ENCODE data around the gene C14orf132. TPM values are rescaled to one million over a fixed set of nuclear protein-coding genes. Genes with fewer than 3 reads are reported as not detected.
"Not testable (repeated sequence)": the region's sequence is repeated elsewhere in the genome, so short reads cannot be mapped to it uniquely, and the experiment has no call there.

The C14orf132 gene
- total and polyA plus RNA-seq, 2 donors (not counting 1 experiment from before 2014, with no cell fraction given) = 0.30 to 0.85 TPM

DNA sequence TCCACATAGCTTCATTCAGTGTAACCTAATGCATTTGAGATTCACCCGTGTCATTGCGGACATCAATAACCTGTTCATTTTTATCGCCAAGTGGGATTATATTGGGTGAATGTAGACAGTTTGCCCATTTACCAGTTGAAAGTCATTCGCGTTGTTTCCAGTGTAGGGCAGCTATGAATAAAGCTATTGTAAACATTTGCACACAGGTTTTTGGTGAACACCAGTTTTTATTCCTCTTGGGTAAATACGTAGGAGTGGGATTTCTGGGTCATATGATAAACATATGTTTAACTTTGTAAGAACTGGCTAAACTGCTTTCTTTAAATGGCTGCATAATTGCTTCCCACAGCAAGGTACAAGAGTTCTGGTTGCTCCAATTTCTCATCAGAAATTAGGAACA is 33.6 kb downstream of the C14orf132 start:
- H3K4me2 ChIP-seq (replicated peaks; ENCODE audit: low read depth, low read length, poor library complexity, severe bottlenecking) = no peak overlapping the region
- H3K9me3 ChIP-seq (ENCODE audit: control extremely low read depth in 1 of 3, control insufficient read depth in 2 of 3, insufficient read depth in 1 of 3, low read length in 2 of 3) = peaks cover 0 to 5% (median 2%) of the 10 kb centered on the region in 3 donors
- no peak overlapping the region for H2AFZ ChIP-seq (ENCODE audit: insufficient read depth, low read depth, low read length, poor library complexity, severe bottlenecking)
- DNase-seq = no peak
- WGBS (ENCODE audit: insufficient coverage) = 80% methylated on average over 5 of the region's 6 CpGs
- intact Hi-C loops (cut with micrococcal nuclease) = no loop called here
- H3K4me3 ChIP-seq (ENCODE audit: control extremely low read depth in 1 of 5, extremely low read depth in 1 of 5, insufficient read depth in 1 of 5, low read depth in 2 of 5, low read length in 4 of 5) = no peak overlapping the region
- no peaks in the 10 kb centered on the region for H3K79me2 ChIP-seq (ENCODE audit: control insufficient read depth, insufficient read depth, low read length)
- ChIA-PET POLR2A (no interaction called here), CTCF (no interaction called here)
- no peak overlapping the region for H3K9ac ChIP-seq (ENCODE audit: low read length)
- H3K4me1 Mint-ChIP-seq = no peaks in the 10 kb centered on the region
- H3K27me3 ChIP-seq (replicated peaks in 1 of 4; ENCODE audit: control extremely low read depth in 1 of 4, control insufficient read depth in 3 of 4, insufficient read depth in 4 of 4, low read length in 3 of 4) = peaks cover 0 to 2% (median 0%) of the 10 kb centered on the region in 4 experiments
- H3K9me3 Mint-ChIP-seq (ENCODE audit: insufficient read depth) = peaks cover 3% of the 10 kb centered on the region
- no peak overlapping the region for H3K27ac ChIP-seq (ENCODE audit: low read length in 2 of 2)
- no peak for ATAC-seq (ENCODE audit: low read depth)
- H3K4me1 ChIP-seq (ENCODE audit: control insufficient read depth in 2 of 2, insufficient read depth in 2 of 2, low read length in 2 of 2) = no peaks in the 10 kb centered on the region
- H4K20me1 ChIP-seq (ENCODE audit: control insufficient read depth, insufficient read depth, low read length, poor library complexity, severe bottlenecking) = no peaks in the 10 kb centered on the region
- no peak for TF ChIP-seq EZH2 (IDR thresholded peaks at IDR 0.05; ENCODE audit: borderline replicate concordance, insufficient read depth, low read depth, low read length, poor library complexity, severe bottlenecking)
- TF ChIP-seq, protein P1, sequence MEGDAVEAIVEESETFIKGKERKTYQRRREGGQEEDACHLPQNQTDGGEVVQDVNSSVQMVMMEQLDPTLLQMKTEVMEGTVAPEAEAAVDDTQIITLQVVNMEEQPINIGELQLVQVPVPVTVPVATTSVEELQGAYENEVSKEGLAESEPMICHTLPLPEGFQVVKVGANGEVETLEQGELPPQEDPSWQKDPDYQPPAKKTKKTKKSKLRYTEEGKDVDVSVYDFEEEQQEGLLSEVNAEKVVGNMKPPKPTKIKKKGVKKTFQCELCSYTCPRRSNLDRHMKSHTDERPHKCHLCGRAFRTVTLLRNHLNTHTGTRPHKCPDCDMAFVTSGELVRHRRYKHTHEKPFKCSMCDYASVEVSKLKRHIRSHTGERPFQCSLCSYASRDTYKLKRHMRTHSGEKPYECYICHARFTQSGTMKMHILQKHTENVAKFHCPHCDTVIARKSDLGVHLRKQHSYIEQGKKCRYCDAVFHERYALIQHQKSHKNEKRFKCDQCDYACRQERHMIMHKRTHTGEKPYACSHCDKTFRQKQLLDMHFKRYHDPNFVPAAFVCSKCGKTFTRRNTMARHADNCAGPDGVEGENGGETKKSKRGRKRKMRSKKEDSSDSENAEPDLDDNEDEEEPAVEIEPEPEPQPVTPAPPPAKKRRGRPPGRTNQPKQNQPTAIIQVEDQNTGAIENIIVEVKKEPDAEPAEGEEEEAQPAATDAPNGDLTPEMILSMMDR (IDR thresholded peaks at IDR 0.05) = no peak
- H3K4me3 Mint-ChIP-seq = no peak overlapping the region
- no peaks in the 10 kb centered on the region for H3K36me3 ChIP-seq (replicated peaks in 1 of 2; ENCODE audit: control extremely low read depth in 1 of 2, control insufficient read depth in 1 of 2, extremely low read depth in 1 of 2, insufficient read depth in 2 of 2, low read length in 1 of 2)
- H3K27me3 Mint-ChIP-seq = peaks cover 21% of the 10 kb centered on the region
- no peak overlapping the region for H3K27ac Mint-ChIP-seq

DNA sequence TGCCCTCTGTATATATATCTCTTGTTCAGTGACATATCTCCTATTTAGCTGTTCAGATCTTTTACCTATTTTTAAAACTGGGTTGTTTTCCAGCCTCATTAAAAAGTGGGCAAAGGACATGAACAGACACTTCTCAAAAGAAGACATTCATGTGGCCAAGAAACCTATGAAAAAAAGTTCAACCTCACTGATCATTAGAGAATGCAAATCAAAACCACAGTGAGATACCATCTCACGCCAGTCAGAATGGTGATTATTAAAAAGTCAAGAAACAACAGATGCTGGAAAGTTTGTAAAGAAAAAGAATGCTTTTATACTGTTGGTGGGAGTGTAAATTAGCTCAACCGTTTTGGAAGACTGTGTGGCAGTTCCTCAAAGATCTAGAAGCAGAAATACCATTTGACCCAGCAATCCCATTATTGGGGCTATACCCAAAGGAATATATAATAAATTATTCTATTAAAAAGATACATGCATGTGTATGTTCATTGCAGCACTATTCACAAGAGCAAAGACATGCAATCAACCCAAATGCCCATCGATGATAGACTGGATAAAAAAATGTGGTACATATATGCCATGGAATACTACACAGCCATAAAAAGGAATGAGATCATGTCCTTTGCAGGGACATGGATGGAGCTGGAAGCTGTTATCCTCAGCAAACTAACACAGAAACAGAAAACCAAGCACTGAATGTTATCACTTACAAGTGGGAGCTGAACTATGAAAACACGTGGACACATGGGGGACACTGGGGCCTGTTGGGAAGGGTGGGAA is 34.3 kb downstream of the C14orf132 start:
- H3K9me3 ChIP-seq (ENCODE audit: control extremely low read depth in 1 of 3, control insufficient read depth in 2 of 3, insufficient read depth in 1 of 3, low read length in 2 of 3); H3K4me3 ChIP-seq (ENCODE audit: control extremely low read depth in 1 of 5, extremely low read depth in 1 of 5, insufficient read depth in 1 of 5, low read depth in 2 of 5, low read length in 4 of 5); H2AFZ ChIP-seq (ENCODE audit: insufficient read depth, low read depth, low read length, poor library complexity, severe bottlenecking); ATAC-seq (ENCODE audit: low read depth); intact Hi-C loops (cut with micrococcal nuclease); H3K9ac ChIP-seq (ENCODE audit: low read length); H4K20me1 ChIP-seq (ENCODE audit: control insufficient read depth, insufficient read depth, low read length, poor library complexity, severe bottlenecking); H3K27me3 ChIP-seq (replicated peaks in 1 of 4; ENCODE audit: control extremely low read depth in 1 of 4, control insufficient read depth in 3 of 4, insufficient read depth in 4 of 4, low read length in 3 of 4); H3K9me3 Mint-ChIP-seq (ENCODE audit: insufficient read depth); H3K27ac ChIP-seq (ENCODE audit: low read length in 2 of 2); H3K27ac Mint-ChIP-seq; DNase-seq; H3K4me1 Mint-ChIP-seq; H3K36me3 ChIP-seq (replicated peaks in 1 of 2; ENCODE audit: control extremely low read depth in 1 of 2, control insufficient read depth in 1 of 2, extremely low read depth in 1 of 2, insufficient read depth in 2 of 2, low read length in 1 of 2); H3K4me2 ChIP-seq (replicated peaks; ENCODE audit: low read depth, low read length, poor library complexity, severe bottlenecking); POLR2A ChIA-PET; H3K4me3 Mint-ChIP-seq; CTCF ChIA-PET; H3K79me2 ChIP-seq (ENCODE audit: control insufficient read depth, insufficient read depth, low read length); H3K4me1 ChIP-seq (ENCODE audit: control insufficient read depth in 2 of 2, insufficient read depth in 2 of 2, low read length in 2 of 2): not testable (repeated sequence)
- H3K27me3 Mint-ChIP-seq = peaks cover 23% of the 10 kb centered on the region
- WGBS (ENCODE audit: insufficient coverage) = no CpG with 5 or more reads among the region's 4 CpGs

Measured in B cell (primary cell).